Esophagus squamous epithelium (tissue), 4 donors: ENCODE results near the gene EIF3A.

Source experiments
- CTCF ChIP-seq, 6 experiments: fragments of 450-650 bp in 4 of 6; fragments of 200-600 bp in 2 of 6; sonication (generic) in 2 of 6; IDR thresholded peaks; one replicate each; pipeline ENCODE4 v1.5.1; 2016 to 2019; ENCODE audit warnings: antibody characterized with exemption in 6 of 6, mild to moderate bottlenecking in 4 of 6, moderate library complexity in 4 of 6
- POLR2A ChIP-seq, 4 donors: fragments of 450-650 bp; IDR thresholded peaks; one replicate each; pipeline ENCODE4 v1.6.1; 2017; ENCODE audit warnings: antibody characterized with exemption in 4 of 4, mild to moderate bottlenecking in 4 of 4, moderate library complexity in 3 of 4

- TF ChIP-seq CTCF (IDR thresholded peaks at IDR 0.05) (no peak), POLR2A (IDR thresholded peaks at IDR 0.05) (no peak)
Observed at GRCh38 chr10:119031496-119032059, 49.0 kb downstream of the EIF3A start.
